Activated naive CD4-positive, alpha-beta T cell treated with anti-CD3 and anti-CD28 coated beads for 36 hours (primary cell): ENCODE measurements around the gene EHD4. TPM values are rescaled to one million over a fixed set of nuclear protein-coding genes. Genes with fewer than 3 reads are reported as not detected.
A peak's percentile ranks its signal among the peaks of the same experiment; 100 is the strongest.

ENCODE experiments used
- CTCF ChIA-PET: fragments of 350-600 bp; sonication (Branson Sonifier 250); formaldehyde crosslinking; loops from one replicate; lab custom pipeline; 2021; ENCODE audit warnings: antibody characterized with exemption; lab: Charles Lee
- DNase-seq: peaks from one replicate; pipeline ENCODE4 v3.0.0-alpha.2; 2020
- H3K27ac Mint-ChIP-seq: one replicate; pipeline ENCODE4 v1.8.0; 2021; ENCODE audit warnings: mild to moderate bottlenecking, mixed read lengths
- H3K27me3 Mint-ChIP-seq: one replicate; pipeline ENCODE4 v1.8.0; 2021; ENCODE audit warnings: low read depth, mixed read lengths
- H3K36me3 Mint-ChIP-seq: one replicate; pipeline ENCODE4 v1.8.0; 2021; ENCODE audit warnings: low read depth, mixed read lengths
- H3K4me1 Mint-ChIP-seq: one replicate; pipeline ENCODE4 v1.8.0; 2021; ENCODE audit warnings: low read depth, mixed read lengths
- H3K4me3 Mint-ChIP-seq: one replicate; pipeline ENCODE4 v1.8.0; 2021; ENCODE audit warnings: mild to moderate bottlenecking, moderate library complexity, mixed read lengths
- H3K9me3 Mint-ChIP-seq: one replicate; pipeline ENCODE4 v1.8.0; 2021; ENCODE audit warnings: mixed read lengths
- intact Hi-C: fragments of 100-400 bp; cut with micrococcal nuclease; formaldehyde crosslinking; loops from one replicate; pipeline ENCODE4 v1.15.1; 2023
- total RNA-seq, 2 experiments: library from RNA; stranded (reverse); gene quantifications; one replicate each; pipeline ENCODE4 v1.2.3, GENCODE V29; 2021

EHD4 gene
- total RNA-seq, 2 experiments from 2014 or later, result 30.1 to 31.8 TPM

DNA sequence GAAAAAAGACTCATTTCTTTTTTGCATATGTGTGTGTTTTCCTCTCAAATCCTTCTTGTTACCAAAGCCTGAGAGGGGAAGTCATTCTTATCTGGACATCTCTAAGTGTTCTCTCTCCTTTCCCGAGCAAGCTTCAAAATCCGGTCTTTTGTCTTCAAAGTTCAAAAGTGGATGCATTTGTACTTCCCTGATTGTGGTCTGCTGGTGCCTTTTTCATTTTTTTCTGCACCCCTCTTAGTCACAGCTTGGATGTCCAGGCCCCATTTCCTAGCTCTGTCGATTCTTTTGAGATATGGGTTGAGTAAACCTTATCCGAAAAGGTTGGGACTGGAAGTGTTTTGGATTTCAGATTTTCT lies 34.8 kb downstream of the EHD4 start:
- peak overlapping the region; percentile 68 for H3K4me3 Mint-ChIP-seq
- DNase-seq, result no peak
- intact Hi-C loops, result loop anchor here (1.0 to 5.0 kb wide), 6 partner anchors 73 to 445 kb away; partner anchors contain the start of genes GANC, ITPKA, MAPKBP1 and TMEM87A
- H3K27ac Mint-ChIP-seq, result peak overlapping the region; percentile 100
- peaks cover 70% of the 10 kb centered on the region for H3K4me1 Mint-ChIP-seq
- no peaks in the 10 kb centered on the region for H3K27me3 Mint-ChIP-seq
- CTCF ChIA-PET, result interaction anchor here (1.0 to 4.0 kb wide), 7 partner anchors 31 to 164 kb away, joined by 3 to 24 read pairs (median 6); partner anchors contain the start of genes EHD4 and MAPKBP1
- peaks cover 20% of the 10 kb centered on the region for H3K36me3 Mint-ChIP-seq
- H3K9me3 Mint-ChIP-seq, result peaks cover 3% of the 10 kb centered on the region

DNA sequence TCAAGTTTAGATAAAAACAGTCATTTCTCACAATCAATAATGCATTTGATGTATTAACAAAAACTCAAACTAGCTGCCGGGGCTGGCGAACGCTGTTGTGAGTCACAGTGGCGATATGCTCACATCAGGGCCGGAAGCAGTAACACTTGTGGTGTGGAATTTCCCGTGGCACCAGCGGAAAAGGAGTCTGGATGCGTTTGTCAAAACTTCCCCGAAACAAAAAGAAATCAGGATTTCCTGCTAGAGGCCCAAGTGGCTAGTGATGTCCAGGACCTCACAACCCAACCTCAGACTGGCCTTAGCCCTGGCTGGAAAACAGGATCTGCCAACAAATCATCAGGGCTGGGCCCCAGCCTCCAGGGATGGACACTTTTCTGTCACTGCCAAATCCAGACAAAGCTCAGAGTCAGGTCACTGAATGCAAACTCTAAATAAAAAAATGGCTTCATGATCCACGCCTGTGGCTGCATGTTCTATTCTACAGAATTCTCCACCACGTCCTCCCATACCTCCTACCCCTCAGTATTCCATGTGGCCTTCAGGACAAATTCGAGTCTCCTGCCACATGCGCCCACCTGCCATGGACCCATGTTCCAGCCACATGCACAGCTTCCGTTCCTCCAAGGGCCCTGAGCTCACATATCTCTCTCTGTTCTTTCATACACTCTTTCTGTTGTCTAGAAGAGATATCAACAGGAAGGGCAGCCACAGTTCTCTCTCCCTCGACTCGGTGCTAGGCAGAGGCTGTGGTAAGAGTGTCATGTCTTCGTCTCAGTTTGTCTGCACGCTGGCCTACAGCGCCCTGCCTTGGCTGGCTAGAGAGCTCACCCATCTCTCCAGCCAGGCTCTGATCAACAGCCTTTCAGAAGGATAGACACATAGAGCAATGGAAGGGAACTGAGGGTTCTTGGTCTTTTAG lies 35.4 kb downstream of the EHD4 start:
- peak; percentile 95 for DNase-seq
- Mint-ChIP-seq H3K36me3 (peaks cover 16% of the 10 kb centered on the region), H3K9me3 (peaks cover 3% of the 10 kb centered on the region), H3K27me3 (no peaks in the 10 kb centered on the region), H3K4me1 (peaks cover 71% of the 10 kb centered on the region), H3K27ac (peak overlapping the region; percentile 100), H3K4me3 (peak overlapping the region; percentile 68)
- intact Hi-C loops, result loop anchor here (1.0 to 5.0 kb wide), 11 partner anchors 33 to 445 kb away; partner anchors contain the start of genes GANC, ITPKA, JMJD7 and MAPKBP1
- CTCF ChIA-PET, result interaction anchor here (1.1 to 4.0 kb wide), 7 partner anchors 25 to 163 kb away, joined by 3 to 24 read pairs (median 6); partner anchors contain the start of genes EHD4 and MAPKBP1

DNA sequence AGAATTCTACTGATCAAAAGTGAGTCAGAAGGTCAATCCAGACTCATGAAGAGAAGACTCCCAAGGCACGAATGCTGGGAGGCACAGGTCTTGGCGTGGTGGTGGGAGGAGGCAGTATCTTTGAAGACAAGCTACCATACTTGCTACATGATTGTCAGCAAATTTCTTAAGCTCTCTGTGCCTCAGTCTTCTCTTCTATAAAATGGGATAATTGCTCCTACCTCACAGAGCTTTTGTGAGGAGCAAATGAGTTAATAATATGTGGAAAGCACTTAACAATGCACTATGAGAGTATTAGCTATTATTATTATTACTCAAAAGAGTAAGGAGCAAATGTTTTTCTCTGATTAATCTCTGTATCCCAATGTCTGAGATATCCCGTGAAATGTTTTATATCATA lies 36.2 kb downstream of the EHD4 start:
- H3K36me3 Mint-ChIP-seq, result peaks cover 17% of the 10 kb centered on the region
- H3K27ac Mint-ChIP-seq, result peak overlapping the region; percentile 100
- H3K9me3 Mint-ChIP-seq, result peaks cover 3% of the 10 kb centered on the region
- intact Hi-C loops, result loop anchor here (1.0 to 5.0 kb wide), 9 partner anchors 32 to 444 kb away; partner anchors contain the start of genes GANC, ITPKA, JMJD7 and TMEM87A
- CTCF ChIA-PET, result interaction anchor here (0.7 to 4.0 kb wide), 9 partner anchors 26 to 819 kb away, joined by 3 to 24 read pairs (median 5); partner anchors contain the start of genes EHD4 and MAPKBP1
- H3K4me3 Mint-ChIP-seq, result peak overlapping the region; percentile 55
- no peaks in the 10 kb centered on the region for H3K27me3 Mint-ChIP-seq
- DNase-seq, result no peak
- peaks cover 72% of the 10 kb centered on the region for H3K4me1 Mint-ChIP-seq

DNA sequence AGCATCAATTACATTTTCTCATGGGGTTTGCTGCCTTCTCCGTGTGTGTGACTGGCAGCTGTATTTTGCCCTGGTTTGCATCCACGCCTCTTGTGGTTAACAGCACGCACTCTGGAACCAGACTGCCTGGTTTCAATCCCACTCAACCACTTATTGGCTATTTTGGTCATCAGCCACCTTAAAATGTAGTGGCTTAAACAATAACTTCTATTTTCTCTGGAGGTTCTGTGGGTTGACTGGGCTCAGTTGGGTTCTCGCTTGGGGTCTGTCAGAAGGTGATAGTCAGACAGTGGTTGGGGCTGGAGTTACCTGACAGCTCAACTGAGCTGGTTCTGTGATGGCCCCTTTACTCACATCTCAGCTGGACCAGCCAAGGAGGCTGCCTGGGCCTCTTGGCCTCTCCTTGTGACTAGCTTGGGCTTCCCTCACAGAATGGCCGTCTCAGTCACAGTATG lies 36.8 kb downstream of the EHD4 start:
- intact Hi-C loops, result loop anchor here (1.0 to 5.0 kb wide), 9 partner anchors 31 to 443 kb away; partner anchors contain the start of genes GANC, ITPKA, JMJD7 and TMEM87A
- peaks cover 11% of the 10 kb centered on the region for H3K36me3 Mint-ChIP-seq
- H3K4me3 Mint-ChIP-seq, result peak overlapping the region; percentile 55

DNA sequence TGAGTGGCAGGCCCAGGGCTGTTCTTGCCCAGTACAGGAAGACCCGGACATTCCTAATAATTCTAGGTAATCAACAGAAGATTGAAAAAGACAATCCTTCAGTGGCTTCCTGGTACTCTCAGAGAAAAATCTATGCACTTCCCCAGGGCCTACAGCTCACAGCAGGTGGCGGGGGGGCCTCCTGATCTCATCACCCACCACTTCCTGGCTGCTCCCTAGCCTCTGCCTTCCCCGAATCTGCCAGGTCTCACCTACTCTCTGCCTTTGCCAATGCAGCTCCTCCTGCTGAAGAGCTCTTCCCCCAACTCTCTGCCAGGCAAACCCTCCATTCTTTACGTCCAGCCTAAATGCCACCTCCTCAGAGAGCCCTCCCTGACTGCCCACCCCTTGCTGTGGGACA lies 37.5 kb downstream of the EHD4 start:
- Mint-ChIP-seq H3K27ac (peak overlapping the region; percentile 100), H3K4me3 (peak overlapping the region; percentile 55), H3K4me1 (peaks cover 68% of the 10 kb centered on the region), H3K27me3 (no peaks in the 10 kb centered on the region), H3K36me3 (peaks cover 7% of the 10 kb centered on the region), H3K9me3 (peaks cover 3% of the 10 kb centered on the region)
- peak; percentile 92 for DNase-seq
- intact Hi-C loops, result loop anchor here (5.0 kb wide), 1 partner anchor 443 kb away; the partner anchor contains the start of gene ITPKA
- CTCF ChIA-PET, result interaction anchor here (0.6 to 4.0 kb wide), 4 partner anchors 19 to 133 kb away, joined by 3 to 24 read pairs (median 3); no protein-coding TSS in a partner anchor

More for the DNA sequence above, 36.8 kb downstream of the EHD4 start:
- H3K27ac Mint-ChIP-seq, result peak overlapping the region; percentile 100
- CTCF ChIA-PET, result interaction anchor here (0.6 to 4.0 kb wide), 6 partner anchors 18 to 819 kb away, joined by 3 to 24 read pairs (median 4); partner anchors contain the start of genes EHD4 and MAPKBP1
- peak; percentile 62 for DNase-seq
- H3K9me3 Mint-ChIP-seq, result peaks cover 3% of the 10 kb centered on the region
- peaks cover 67% of the 10 kb centered on the region for H3K4me1 Mint-ChIP-seq
- H3K27me3 Mint-ChIP-seq, result no peaks in the 10 kb centered on the region

DNA sequence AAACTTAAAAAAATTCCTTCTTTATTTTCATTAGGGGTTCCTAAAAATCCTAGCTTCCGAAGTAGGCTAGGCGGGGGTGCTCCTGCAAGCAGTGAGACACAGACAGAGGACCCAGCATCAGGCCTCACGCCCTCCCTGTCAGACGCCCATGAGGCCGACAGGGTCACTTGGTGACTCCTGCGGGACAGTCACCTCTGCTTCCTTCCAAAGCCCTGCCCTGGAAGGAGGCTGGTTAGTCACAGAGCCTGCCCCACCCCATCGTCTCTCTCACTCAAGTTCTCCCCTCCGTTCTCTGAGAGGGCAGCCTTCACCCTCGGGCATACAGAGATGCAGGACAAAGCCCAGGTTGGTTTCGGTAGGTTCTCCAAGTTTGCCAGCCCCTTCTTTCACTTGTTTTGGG lies 38.6 kb downstream of the EHD4 start:
- intact Hi-C loops, result no loop called here
- Mint-ChIP-seq H3K36me3 (peaks cover 9% of the 10 kb centered on the region), H3K27ac (peak overlapping the region; percentile 100), H3K4me3 (no peak overlapping the region), H3K9me3 (peaks cover 3% of the 10 kb centered on the region), H3K4me1 (peaks cover 76% of the 10 kb centered on the region), H3K27me3 (no peaks in the 10 kb centered on the region)
- CTCF ChIA-PET, result interaction anchor here (4.0 kb wide), 1 partner anchor 37 kb away, joined by 24 read pairs; no protein-coding TSS in a partner anchor
- peak; percentile 21 for DNase-seq

DNA sequence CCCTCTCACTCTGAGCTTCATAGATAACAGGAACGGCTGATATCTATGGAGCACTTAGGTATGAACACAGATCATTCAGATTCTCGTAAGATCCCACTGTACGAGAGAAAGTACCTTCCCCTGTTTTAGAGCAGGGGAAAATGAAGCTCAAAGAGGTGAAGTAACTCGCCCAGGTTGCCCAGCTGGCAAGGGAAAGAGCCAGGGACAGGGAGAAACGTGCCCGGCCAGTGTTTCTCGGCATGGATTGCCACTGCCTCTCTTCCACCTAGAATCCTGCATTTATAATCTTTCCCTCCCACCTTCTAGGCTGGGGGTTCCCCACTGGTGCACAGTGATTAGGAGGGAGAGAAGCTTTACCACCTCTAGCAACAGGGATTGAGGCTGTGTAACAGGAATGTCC lies 39.0 kb downstream of the EHD4 start:
- H3K9me3 Mint-ChIP-seq, result peaks cover 3% of the 10 kb centered on the region
- H3K4me3 Mint-ChIP-seq, result no peak overlapping the region
- no peaks in the 10 kb centered on the region for H3K27me3 Mint-ChIP-seq
- CTCF ChIA-PET, result no interaction called here
- DNase-seq, result no peak
- peak overlapping the region; percentile 57 for H3K27ac Mint-ChIP-seq
- peaks cover 9% of the 10 kb centered on the region for H3K36me3 Mint-ChIP-seq
- H3K4me1 Mint-ChIP-seq, result peaks cover 77% of the 10 kb centered on the region
- intact Hi-C loops, result no loop called here

DNA sequence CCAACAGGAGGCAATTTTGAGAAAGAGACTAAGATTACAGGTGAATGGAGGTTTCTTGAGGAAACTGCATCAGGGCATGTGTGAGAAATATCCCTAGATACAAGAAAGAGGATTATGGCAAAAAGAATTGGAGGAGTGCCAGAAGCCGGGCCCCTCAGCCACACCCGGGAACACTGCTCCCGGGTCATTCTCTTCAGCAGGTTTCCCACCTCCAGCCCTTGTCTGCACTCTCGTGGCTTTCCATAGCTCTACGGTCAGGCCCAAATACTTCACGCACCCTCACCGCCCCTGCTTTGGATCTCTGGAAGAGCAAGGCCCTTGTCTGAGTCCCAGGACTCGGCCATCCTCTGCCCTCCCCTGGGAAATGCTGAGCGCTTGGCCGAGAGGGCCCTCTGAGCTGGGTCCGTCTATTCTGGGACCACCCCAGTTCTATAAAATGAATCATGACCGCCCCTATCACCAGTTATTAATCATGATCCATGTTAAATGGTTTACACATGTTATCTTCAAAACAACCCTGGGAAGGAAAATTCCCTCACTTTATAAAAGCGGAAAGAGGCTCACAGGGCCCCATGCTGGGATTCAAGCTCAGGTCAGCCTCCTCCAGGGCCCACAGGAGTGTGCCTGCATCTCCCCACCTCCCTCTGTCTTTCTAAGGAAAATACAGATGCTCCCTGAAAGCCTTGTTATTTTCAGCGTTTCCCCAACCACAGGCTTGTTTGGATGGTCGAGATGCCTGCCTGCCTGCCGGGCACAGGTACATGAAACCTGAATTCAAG lies 39.7 kb downstream of the EHD4 start:
- Mint-ChIP-seq H3K9me3 (peaks cover 3% of the 10 kb centered on the region), H3K4me1 (peaks cover 73% of the 10 kb centered on the region), H3K4me3 (no peak overlapping the region), H3K36me3 (peaks cover 9% of the 10 kb centered on the region), H3K27ac (peak overlapping the region; percentile 57), H3K27me3 (no peaks in the 10 kb centered on the region)
- DNase-seq, result no peak
- intact Hi-C loops, result no loop called here
- CTCF ChIA-PET, result no interaction called here

DNA sequence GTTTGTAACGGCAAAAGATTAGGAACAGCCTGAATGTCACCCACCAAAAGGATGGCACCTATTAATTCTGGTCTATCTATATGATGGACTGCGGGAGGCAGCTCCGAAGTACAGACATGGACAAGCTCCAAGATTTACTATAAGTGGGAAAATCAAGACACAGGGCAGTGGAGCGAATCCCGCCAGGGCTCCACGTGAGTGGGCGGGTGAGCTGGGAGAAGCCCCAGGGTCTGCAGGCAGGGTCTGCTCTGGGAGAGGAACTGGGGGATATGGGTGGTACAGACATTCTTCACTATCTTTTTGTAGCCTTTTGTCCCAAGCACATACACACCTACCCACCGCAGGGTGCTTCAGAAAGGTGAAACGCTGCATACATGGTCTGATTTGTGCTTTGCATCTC lies 40.3 kb downstream of the EHD4 start:
- CTCF ChIA-PET, result no interaction called here
- Mint-ChIP-seq H3K27ac (no peak overlapping the region), H3K9me3 (peaks cover 3% of the 10 kb centered on the region), H3K27me3 (no peaks in the 10 kb centered on the region), H3K4me1 (peaks cover 71% of the 10 kb centered on the region), H3K4me3 (no peak overlapping the region), H3K36me3 (peaks cover 9% of the 10 kb centered on the region)
- intact Hi-C loops, result no loop called here
- DNase-seq, result no peak

DNA sequence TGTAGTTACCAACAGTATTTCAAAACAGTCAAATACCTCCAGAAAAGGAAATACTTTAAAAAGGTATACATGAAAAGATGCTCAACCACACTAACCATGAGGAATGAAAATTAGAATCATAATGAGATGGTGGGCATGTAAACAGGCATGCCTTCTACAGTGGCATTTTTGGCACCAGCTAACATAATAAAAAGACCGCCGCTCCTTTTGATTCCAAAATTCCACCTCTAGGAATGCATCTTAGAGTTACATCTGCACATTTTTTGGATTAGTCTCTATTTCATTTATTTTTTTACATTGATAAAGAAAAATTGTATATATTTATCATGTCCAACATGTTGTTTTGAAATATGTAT lies 41.5 kb downstream of the EHD4 start:
- no peaks in the 10 kb centered on the region for H3K27me3 Mint-ChIP-seq
- peaks cover 69% of the 10 kb centered on the region for H3K4me1 Mint-ChIP-seq
- no peak overlapping the region for H3K4me3 Mint-ChIP-seq
- H3K9me3 Mint-ChIP-seq, result peaks cover 3% of the 10 kb centered on the region
- H3K36me3 Mint-ChIP-seq, result peaks cover 7% of the 10 kb centered on the region
- H3K27ac Mint-ChIP-seq, result no peak overlapping the region
- intact Hi-C loops, result no loop called here
- CTCF ChIA-PET, result no interaction called here
- DNase-seq, result no peak

DNA sequence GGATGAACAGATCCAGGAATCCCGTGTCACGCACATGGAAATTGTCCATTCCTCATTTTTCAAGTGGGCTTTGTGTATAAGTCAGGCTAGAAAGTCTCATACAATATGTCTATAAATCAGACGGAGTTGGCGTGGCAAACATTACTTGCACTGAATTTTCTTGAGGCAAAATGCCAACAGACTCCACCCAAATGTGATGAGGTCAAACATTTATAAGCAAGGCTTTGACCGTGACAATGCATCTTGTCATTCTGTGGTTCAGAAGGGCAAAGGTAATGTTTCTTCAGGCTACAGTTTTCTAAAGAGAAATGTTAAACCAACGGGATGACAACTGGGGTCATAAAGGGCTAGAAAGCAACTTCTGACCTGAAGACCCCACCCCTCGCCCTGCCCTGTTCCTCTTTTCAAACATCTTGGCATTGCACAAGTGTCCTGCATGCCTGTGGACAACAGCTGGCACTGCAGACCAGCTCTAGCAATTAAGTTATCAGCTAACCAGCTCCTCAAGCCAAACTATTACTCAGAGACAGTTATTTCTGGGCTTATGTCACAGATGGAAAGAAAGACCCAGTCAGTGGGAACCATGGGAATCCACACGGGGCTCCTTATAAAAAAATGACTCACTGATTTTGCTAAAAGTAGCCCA lies 42.0 kb downstream of the EHD4 start:
- intact Hi-C loops, result no loop called here
- Mint-ChIP-seq H3K36me3 (peaks cover 5% of the 10 kb centered on the region), H3K27me3 (no peaks in the 10 kb centered on the region), H3K4me3 (no peak overlapping the region), H3K9me3 (no peaks in the 10 kb centered on the region), H3K4me1 (peaks cover 64% of the 10 kb centered on the region), H3K27ac (no peak overlapping the region)
- DNase-seq, result no peak
- CTCF ChIA-PET, result no interaction called here
